Left cardiac atrium (tissue), 4 donors: ENCODE results near the gene GTPBP1. TPM values are rescaled to one million over a fixed set of nuclear protein-coding genes. Genes with fewer than 3 reads are reported as not detected.

Source experiments
- ATAC-seq, 2 donors: fragments of 200-7000 bp; cut with Tn5 transposase; one replicate each; pipeline ENCODE4 v1.9.1; 2020; ENCODE audit warnings: mild to moderate bottlenecking in 2 of 2, moderate library complexity in 2 of 2
- DNase-seq: peaks from one replicate; pipeline ENCODE4 v3.0.0-alpha.2; 2020
- intact Hi-C, 2 donors: fragments of 100-400 bp; cut with DNase I; formaldehyde crosslinking; loops; one replicate each; pipeline versions ENCODE4 v1.14.1 to v1.15.1; 2022 to 2023
- total RNA-seq, 2 donors: library from RNA; stranded (reverse); fragmentation: NEBNext Ultra II Directional; extraction: Animal tissue kit (Norgen Biotek cat#: 25700); gene quantifications; one replicate each; pipeline ENCODE4 v1.2.1, GENCODE V29; 2021
- donor health status: DM: no; HTN: yes; CAD: no.
- donor health status: DM: no; HTN: yes; CAD: no; lungs with severe emphysema.
- donor health status: DM: yes; HTN: yes; CAD: no.
- donor health status: Dilated cardiomyopathy.

Gene GTPBP1
- total RNA-seq, 2 donors from 2014 or later, result 25.1 to 33.5 TPM

- intact Hi-C loops, result no loop called here
- ATAC-seq (peak; percentile 48 to 59), DNase-seq (peak; percentile 83)
Measured at GRCh38 chr22:38700270-38700788, 5.4 kb upstream of the GTPBP1 start.

- intact Hi-C loops, result no loop called here
- ATAC-seq (peak; percentile 56 to 73), DNase-seq (peak; percentile 96)
Measured at GRCh38 chr22:38700789-38701628, 4.7 kb upstream of the GTPBP1 start, which contains the start of gene JOSD1. TSS of gene JOSD1 (minus strand) at chr22:38700943. CDS start at chr22:38699987, 956 bp downstream.

GRCh38 chr22:38704654-38705234 lies 1.0 kb upstream of the GTPBP1 start:
- no peak for ATAC-seq
- intact Hi-C loops, result no loop called here
- DNase-seq, result no peak

- peak; percentile 53 for DNase-seq
- ATAC-seq, result peak; percentile 3 to 21
- intact Hi-C loops, result no loop called here
Measured at GRCh38 chr22:38706101-38706900, 557 bp downstream of the GTPBP1 start.

GRCh38 chr22:38706901-38707195 lies 1.1 kb downstream of the GTPBP1 start:
- ATAC-seq (no peak), DNase-seq (no peak)
- intact Hi-C loops, result no loop called here

GRCh38 chr22:38707346-38707745 lies 1.6 kb downstream of the GTPBP1 start:
- DNase-seq (no peak), ATAC-seq (no peak)
- intact Hi-C loops, result no loop called here

GRCh38 chr22:38707984-38708383 lies 2.2 kb downstream of the GTPBP1 start:
- intact Hi-C loops, result no loop called here
- ATAC-seq, result no peak
- DNase-seq, result no peak

- intact Hi-C loops, result no loop called here
- ATAC-seq, result no peak
- DNase-seq, result no peak
Measured at GRCh38 chr22:38709306-38709705, 3.6 kb downstream of the GTPBP1 start.

- DNase-seq (no peak), ATAC-seq (no peak)
- intact Hi-C loops, result loop anchor here in 1 of 2 donors (5.0 kb wide), 1 partner anchor 37 kb away; no protein-coding TSS in a partner anchor
Measured at GRCh38 chr22:38710351-38710750, 4.6 kb downstream of the GTPBP1 start.

GRCh38 chr22:38710866-38711265 lies 5.1 kb downstream of the GTPBP1 start:
- ATAC-seq, result no peak
- DNase-seq, result no peak
- intact Hi-C loops, result loop anchor here in 1 of 2 donors (5.0 kb wide), 1 partner anchor 36 kb away; no protein-coding TSS in a partner anchor

GRCh38 chr22:38712486-38713207 lies 6.9 kb downstream of the GTPBP1 start:
- DNase-seq, result no peak
- intact Hi-C loops, result loop anchor here in 1 of 2 donors (5.0 kb wide), 1 partner anchor 35 kb away; no protein-coding TSS in a partner anchor
- ATAC-seq, result no peak

- DNase-seq (no peak), ATAC-seq (no peak)
- intact Hi-C loops, result loop anchor here in 1 of 2 donors (5.0 kb wide), 1 partner anchor 33 kb away; no protein-coding TSS in a partner anchor
Measured at GRCh38 chr22:38713921-38714320, 8.2 kb downstream of the GTPBP1 start.

- no peak for DNase-seq
- intact Hi-C loops, result no loop called here
- ATAC-seq, result peak in 1 of 2 donors; percentile 3
Measured at GRCh38 chr22:38715176-38715764, 9.5 kb downstream of the GTPBP1 start.

- DNase-seq (no peak), ATAC-seq (no peak)
- intact Hi-C loops, result no loop called here
Measured at GRCh38 chr22:38715852-38716251, 10.1 kb downstream of the GTPBP1 start.

GRCh38 chr22:38716271-38716670 lies 10.5 kb downstream of the GTPBP1 start:
- ATAC-seq, result no peak
- DNase-seq, result no peak
- intact Hi-C loops, result no loop called here

GRCh38 chr22:38716826-38717225 lies 11.1 kb downstream of the GTPBP1 start:
- DNase-seq (no peak), ATAC-seq (no peak)
- intact Hi-C loops, result no loop called here

GRCh38 chr22:38717244-38717643 lies 11.5 kb downstream of the GTPBP1 start:
- no peak for ATAC-seq
- intact Hi-C loops, result no loop called here
- no peak for DNase-seq

GRCh38 chr22:38718414-38718813 lies 12.7 kb downstream of the GTPBP1 start:
- intact Hi-C loops, result no loop called here
- peak; percentile 74 for DNase-seq
- peak; percentile 86 to 95 for ATAC-seq
